Caki2 (cell line): Measurements from ENCODE around the gene TAAR5. TPM values are rescaled to one million over a fixed set of nuclear protein-coding genes. Genes with fewer than 3 reads are reported as not detected.
"Not testable (repeated sequence)": the region's sequence is repeated elsewhere in the genome, so short reads cannot be mapped to it uniquely, and the experiment has no call there.

Source experiments
- DNase-seq: peaks from one replicate; pipeline ENCODE4 v3.0.0-alpha.2; 2015; ENCODE audit warnings: low read depth
- in situ Hi-C: cut with HindIII; loops from 2 replicates; pipeline ENCODE4 v1.10.0; 2016; ENCODE audit warnings: low sequenced_read_pairs, low pct_unique_long_range_greater_than_20kb, mixed read lengths
- total RNA-seq: library from RNA; depleted of rRNA; stranded (reverse); fragments of >200 nt; shearing (Covaris generic); gene quantifications from 2 replicates; pipeline ENCODE4 v1.2.3, GENCODE V29; 2014; ENCODE audit warnings: low replicate concordance; rRNA removed

The TAAR5 gene
- not detected in 2 replicates for total RNA-seq

GRCh38 chr6:132589454-132589853, at the start of gene TAAR5:
TAAR5 (minus strand) TSS chr6:132589741; CDS start chr6:132589686, 55 bp downstream.
- no peak for DNase-seq
- in situ Hi-C loops: no loop called here

- DNase-seq, in situ Hi-C loops: not testable (repeated sequence)
Measured at GRCh38 chr6:132637135-132637534, 47.6 kb upstream of the TAAR5 start.

- in situ Hi-C loops, DNase-seq: not testable (repeated sequence)
Measured at GRCh38 chr6:132635906-132636305, 46.4 kb upstream of the TAAR5 start.

GRCh38 chr6:132635288-132635687, 45.7 kb upstream of the TAAR5 start:
- in situ Hi-C loops, DNase-seq: not testable (repeated sequence)

- no peak for DNase-seq
- in situ Hi-C loops: no loop called here
Measured at GRCh38 chr6:132634796-132635195, 45.3 kb upstream of the TAAR5 start.

GRCh38 chr6:132633362-132633761, 43.8 kb upstream of the TAAR5 start:
- in situ Hi-C loops: no loop called here
- no peak for DNase-seq

GRCh38 chr6:132624175-132624574, 34.6 kb upstream of the TAAR5 start, which contains the start of gene TAAR2:
TAAR2 (minus strand) TSS chr6:132624275; CDS start chr6:132624275, 0 bp downstream.
- DNase-seq: no peak
- in situ Hi-C loops: no loop called here

- peak; percentile 20 for DNase-seq
- in situ Hi-C loops: no loop called here
Measured at GRCh38 chr6:132623106-132623845, 33.7 kb upstream of the TAAR5 start.

GRCh38 chr6:132616677-132617076, 27.1 kb upstream of the TAAR5 start:
- DNase-seq: no peak
- in situ Hi-C loops: no loop called here

GRCh38 chr6:132614554-132614953, 25.0 kb upstream of the TAAR5 start:
- DNase-seq: no peak
- in situ Hi-C loops: no loop called here

- in situ Hi-C loops: no loop called here
- DNase-seq: no peak
Measured at GRCh38 chr6:132612449-132613108, 23.0 kb upstream of the TAAR5 start.

GRCh38 chr6:132611616-132612015, 22.1 kb upstream of the TAAR5 start:
- DNase-seq: no peak
- in situ Hi-C loops: no loop called here

- in situ Hi-C loops: no loop called here
- peak; percentile 78 for DNase-seq
Measured at GRCh38 chr6:132607544-132608233, 18.1 kb upstream of the TAAR5 start.

- DNase-seq: no peak
- in situ Hi-C loops: no loop called here
Measured at GRCh38 chr6:132604635-132605152, 15.2 kb upstream of the TAAR5 start.

GRCh38 chr6:132600900-132601299, 11.4 kb upstream of the TAAR5 start:
- DNase-seq, in situ Hi-C loops: not testable (repeated sequence)

- DNase-seq: no peak
- in situ Hi-C loops: no loop called here
Measured at GRCh38 chr6:132598473-132598872, 8.9 kb upstream of the TAAR5 start.

GRCh38 chr6:132596201-132596600, 6.7 kb upstream of the TAAR5 start:
- no peak for DNase-seq
- in situ Hi-C loops: no loop called here

GRCh38 chr6:132592855-132593254, 3.3 kb upstream of the TAAR5 start:
- in situ Hi-C loops: no loop called here
- DNase-seq: no peak

- in situ Hi-C loops: no loop called here
- DNase-seq: no peak
Measured at GRCh38 chr6:132590362-132590761, 821 bp upstream of the TAAR5 start.
